Bronchial epithelial cell (primary cell): ENCODE results near the gene GPN2. TPM values are rescaled to one million over a fixed set of nuclear protein-coding genes. Genes with fewer than 3 reads are reported as not detected.

ENCODE experiments used
- DNase-seq: peaks from one replicate; pipeline ENCODE4 v3.0.0-alpha.2; 2010; ENCODE audit warnings: low read depth
- FAIRE-seq: peaks from 2 replicates; lab custom pipeline; 2011; peaks lifted over from hg19 to GRCh38; lab: Jason Lieb, UNC
- H3K27me3 ChIP-seq: 2 replicates; pipeline ENCODE4 v1.5.1; 2011; ENCODE audit warnings: low read length; ENCODE audit not compliant: control insufficient read depth, insufficient read depth
- H3K36me3 ChIP-seq: 2 replicates; pipeline ENCODE4 v1.5.1; 2011; ENCODE audit warnings: low read length; ENCODE audit not compliant: control insufficient read depth, insufficient read depth
- H3K4me3 ChIP-seq: 2 replicates; pipeline ENCODE4 v1.5.1; 2011; ENCODE audit warnings: mild to moderate bottlenecking, low read depth, low read length, control low read depth
- total RNA-seq: library from RNA; depleted of rRNA; stranded (reverse); fragments of >200 nt; gene quantifications from 2 replicates; pipeline ENCODE4 v1.2.1, GENCODE V29; 2014
- TF ChIP-seq, protein P1 (sequence below): IDR thresholded peaks from 2 replicates; pipeline ENCODE4 v1.5.1; 2011; ENCODE audit warnings: mild to moderate bottlenecking, moderate library complexity, low read length, control low read depth, inconsistent platforms; ENCODE audit not compliant: insufficient read depth, severe bottlenecking

Gene GPN2
- total RNA-seq, 1 donor from 2014 or later = 8.7 TPM

DNA sequence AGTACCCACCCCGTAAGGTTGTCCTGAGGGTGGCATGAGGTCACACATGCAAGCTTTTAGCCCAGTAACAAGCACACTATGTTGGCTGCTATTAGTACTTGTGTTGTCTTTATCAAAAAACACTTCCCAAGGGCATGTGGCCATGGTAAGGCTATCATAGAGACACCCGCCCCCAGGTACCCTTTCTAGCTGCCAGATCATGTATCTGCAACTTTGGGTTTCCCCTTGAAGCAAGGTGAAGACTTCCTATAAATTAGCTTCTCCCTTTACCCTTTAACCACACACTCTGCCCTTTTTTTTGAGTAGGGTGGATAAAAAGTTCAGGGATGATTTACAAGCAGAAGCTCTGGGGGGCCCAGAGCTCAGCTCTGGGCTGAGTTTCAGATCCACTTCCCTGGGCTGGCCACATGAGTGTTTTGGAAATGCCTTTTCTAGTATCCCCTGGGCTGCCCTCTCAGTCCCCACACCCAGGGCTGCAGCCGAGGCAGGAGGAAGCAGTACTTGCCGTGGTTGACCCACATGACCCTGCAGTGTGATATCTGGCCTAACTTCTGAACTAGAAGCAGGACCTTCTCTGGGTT lies 61.6 kb downstream of the GPN2 start:
- TF ChIP-seq, protein P1, sequence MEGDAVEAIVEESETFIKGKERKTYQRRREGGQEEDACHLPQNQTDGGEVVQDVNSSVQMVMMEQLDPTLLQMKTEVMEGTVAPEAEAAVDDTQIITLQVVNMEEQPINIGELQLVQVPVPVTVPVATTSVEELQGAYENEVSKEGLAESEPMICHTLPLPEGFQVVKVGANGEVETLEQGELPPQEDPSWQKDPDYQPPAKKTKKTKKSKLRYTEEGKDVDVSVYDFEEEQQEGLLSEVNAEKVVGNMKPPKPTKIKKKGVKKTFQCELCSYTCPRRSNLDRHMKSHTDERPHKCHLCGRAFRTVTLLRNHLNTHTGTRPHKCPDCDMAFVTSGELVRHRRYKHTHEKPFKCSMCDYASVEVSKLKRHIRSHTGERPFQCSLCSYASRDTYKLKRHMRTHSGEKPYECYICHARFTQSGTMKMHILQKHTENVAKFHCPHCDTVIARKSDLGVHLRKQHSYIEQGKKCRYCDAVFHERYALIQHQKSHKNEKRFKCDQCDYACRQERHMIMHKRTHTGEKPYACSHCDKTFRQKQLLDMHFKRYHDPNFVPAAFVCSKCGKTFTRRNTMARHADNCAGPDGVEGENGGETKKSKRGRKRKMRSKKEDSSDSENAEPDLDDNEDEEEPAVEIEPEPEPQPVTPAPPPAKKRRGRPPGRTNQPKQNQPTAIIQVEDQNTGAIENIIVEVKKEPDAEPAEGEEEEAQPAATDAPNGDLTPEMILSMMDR = no peak
- no peak overlapping the region for H3K4me3 ChIP-seq
- peaks cover 18% of the 10 kb centered on the region for H3K36me3 ChIP-seq
- FAIRE-seq (no peak), DNase-seq (no peak)
- H3K27me3 ChIP-seq = no peaks in the 10 kb centered on the region

DNA sequence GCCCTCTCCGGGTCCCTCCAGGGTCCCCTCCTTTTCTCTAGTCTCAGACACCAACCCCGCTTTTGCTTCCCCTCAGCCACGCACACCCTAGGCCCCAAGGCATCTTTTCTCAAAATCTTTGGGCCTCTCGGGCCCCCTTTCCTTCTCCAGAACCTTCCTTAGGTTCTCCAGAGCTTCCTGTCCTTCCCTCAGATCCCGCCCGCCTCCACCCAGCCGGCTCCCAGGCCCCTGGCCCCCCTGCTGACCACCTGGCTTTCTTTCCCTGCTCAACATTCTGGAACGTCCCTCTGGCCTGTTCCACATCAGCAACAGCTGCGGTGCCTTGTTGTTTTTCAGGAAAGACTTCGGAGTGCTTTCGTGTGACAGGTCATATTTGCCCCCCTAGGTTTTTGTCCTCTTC lies 62.4 kb downstream of the GPN2 start:
- TF ChIP-seq, protein P1 = no peak
- Histone ChIP-seq H3K27me3 (no peaks in the 10 kb centered on the region), H3K36me3 (peaks cover 13% of the 10 kb centered on the region), H3K4me3 (peak overlapping the region; percentile 79)
- FAIRE-seq (no peak), DNase-seq (no peak)

DNA sequence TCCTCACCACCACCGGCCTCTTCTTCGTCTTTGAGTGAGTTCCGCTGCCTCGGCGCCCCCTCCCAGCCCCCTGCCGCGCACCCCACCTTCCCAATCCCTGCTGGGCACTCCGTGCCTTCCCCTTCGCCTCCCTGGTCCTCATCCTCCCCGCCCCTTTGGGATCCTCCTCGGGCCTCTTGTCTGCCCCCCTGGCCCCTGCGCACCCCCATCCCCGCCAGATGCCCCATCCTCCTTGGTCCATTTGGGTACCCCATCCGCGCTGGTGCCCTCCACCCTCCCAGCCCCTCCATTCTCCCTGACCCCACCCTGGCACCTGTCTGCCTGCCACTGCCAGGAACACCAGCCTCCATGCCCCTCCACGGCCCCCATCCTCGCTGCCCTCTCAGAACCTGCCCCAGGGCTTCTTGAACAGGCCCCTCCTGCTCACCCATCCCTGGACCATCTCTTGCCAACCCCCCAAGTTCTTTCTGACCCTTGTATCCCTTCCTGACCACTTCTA lies 62.9 kb downstream of the GPN2 start:
- DNase-seq (no peak), FAIRE-seq (no peak)
- H3K4me3 ChIP-seq = peak overlapping the region; percentile 79
- H3K27me3 ChIP-seq = no peaks in the 10 kb centered on the region
- TF ChIP-seq, protein P1 = no peak
- H3K36me3 ChIP-seq = peaks cover 8% of the 10 kb centered on the region

DNA sequence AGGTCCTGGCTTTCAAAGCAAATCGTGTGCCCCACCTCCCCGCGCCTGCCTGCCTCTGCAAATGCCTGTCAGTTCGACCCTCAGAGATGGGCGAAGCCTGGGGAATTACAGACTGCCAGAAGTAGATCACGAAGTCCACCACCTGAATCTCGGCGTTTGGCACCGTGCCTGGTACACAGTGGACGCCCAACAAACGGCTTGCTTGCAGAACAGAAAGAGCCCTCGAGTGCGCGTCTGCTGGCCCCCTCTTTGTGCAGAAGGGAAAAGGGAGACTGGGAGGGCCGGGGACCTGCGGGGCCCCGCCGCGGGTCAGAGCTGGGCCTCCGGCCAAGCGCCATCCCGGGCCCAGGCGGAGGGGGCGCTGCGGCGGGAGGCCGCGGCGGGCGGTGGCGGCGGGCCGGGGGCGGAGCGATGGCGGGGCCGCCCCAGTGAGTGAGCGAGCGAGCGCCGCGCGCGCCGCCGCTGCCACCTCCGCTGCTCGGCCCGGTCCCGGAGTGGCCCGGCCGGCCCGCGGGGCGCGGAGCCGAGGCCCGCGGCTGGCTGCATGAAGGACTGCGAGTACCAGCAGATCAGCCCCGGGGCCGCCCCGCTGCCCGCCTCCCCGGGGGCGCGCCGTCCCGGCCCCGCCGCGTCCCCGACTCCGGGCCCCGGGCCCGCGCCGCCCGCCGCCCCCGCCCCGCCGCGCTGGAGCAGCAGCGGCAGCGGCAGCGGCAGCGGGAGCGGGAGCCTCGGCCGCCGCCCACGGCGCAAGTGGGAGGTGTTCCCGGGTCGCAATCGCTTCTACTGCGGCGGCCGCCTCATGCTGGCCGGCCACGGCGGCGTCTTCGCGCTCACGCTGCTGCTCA lies 63.6 kb downstream of the GPN2 start, which contains the start of gene ZDHHC18:
Gene ZDHHC18 (plus strand): TSS at position 428 of the 845 bp plus-strand sequence. CDS start 117 bp downstream, at position 545.
- TF ChIP-seq, protein P1 = peak; percentile 47
- DNase-seq (no peak), FAIRE-seq (no peak)
- H3K36me3 ChIP-seq = peaks cover 5% of the 10 kb centered on the region
- no peaks in the 10 kb centered on the region for H3K27me3 ChIP-seq
- H3K4me3 ChIP-seq = peak within 1 kb of the TSS; percentile 79

Other genes starting within 250 kb of the GPN2 start
- 8.7 and 15.5 TPM in 2 replicates for gene ARID1A, start 194.3 kb downstream of the GPN2 start, total RNA-seq
- 14.2 and 20.2 TPM in 2 replicates for gene PIGV, start 102.3 kb downstream of the GPN2 start, total RNA-seq
- 5.0 and 6.1 TPM in 2 replicates for gene ZDHHC18, start 63.6 kb downstream of the GPN2 start, total RNA-seq
- 465 and 1,125 TPM in 2 replicates for gene SFN, start 27.1 kb downstream of the GPN2 start, total RNA-seq
- 7.6 and 11.8 TPM in 2 replicates for gene GPATCH3, start 10.2 kb upstream of the GPN2 start, total RNA-seq
- gene NR0B2, start 23.7 kb upstream of the GPN2 start, total RNA-seq = not detected in 2 replicates
- 23.2 and 28.5 TPM in 2 replicates for gene NUDC, start 31.5 kb upstream of the GPN2 start, total RNA-seq
- 13.2 and 14.7 TPM in 2 replicates for gene KDF1, start 70.2 kb upstream of the GPN2 start, total RNA-seq
- gene TRNP1, start 103.4 kb upstream of the GPN2 start, total RNA-seq = 11.1 and 15.3 TPM in 2 replicates
- 21.1 and 73.0 TPM in 2 replicates for gene TENT5B, start 122.6 kb upstream of the GPN2 start, total RNA-seq